ENCODE results near the gene ACE2. TPM values are rescaled to one million over a fixed set of nuclear protein-coding genes. Genes with fewer than 3 reads are reported as not detected.

Gene ACE2
- polyA plus RNA-seq, 1 donor from 2014 or later, result 0.64 TPM

GRCh38 chrX:15606136-15606535 is 5.4 kb upstream of the ACE2 start:
- Histone ChIP-seq H2AFZ (ENCODE audit: low read depth, low read length) (no peak overlapping the region), H3K9me3 (ENCODE audit: low read length) (no peaks in the 10 kb centered on the region), H3K9me2 (ENCODE audit: insufficient read depth, low read length) (no peaks in the 10 kb centered on the region), H3K27me3 (ENCODE audit: insufficient read depth, low read depth, low read length) (no peaks in the 10 kb centered on the region), H3K9ac (ENCODE audit: low read length) (no peak overlapping the region), H3K36me3 (ENCODE audit: insufficient read depth, low read length) (no peaks in the 10 kb centered on the region), H3F3A (ENCODE audit: insufficient read depth, low read length, poor library complexity, severe bottlenecking) (no peaks in the 10 kb centered on the region), H3K4me3 (ENCODE audit: low read length) (no peak overlapping the region), H3K79me2 (replicated peaks; ENCODE audit: insufficient read depth, low read length) (no peaks in the 10 kb centered on the region), H4K20me1 (ENCODE audit: insufficient read depth) (no peaks in the 10 kb centered on the region), H3K27ac (ENCODE audit: low read length) (no peak overlapping the region), H3K4me2 (ENCODE audit: low read length) (no peak overlapping the region)
- no peak for TF ChIP-seq SMC3 (conservative IDR thresholded peaks at IDR 0.05; ENCODE audit: poor library complexity)
- no peak for TF ChIP-seq REST (IDR thresholded peaks at IDR 0.05; ENCODE audit: borderline replicate concordance)
- TF ChIP-seq EZH2 (IDR thresholded peaks at IDR 0.05; ENCODE audit: borderline replicate concordance, insufficient read depth, low read length, poor library complexity, severe bottlenecking), result no peak
- TF ChIP-seq RAD21 (conservative IDR thresholded peaks at IDR 0.05), result no peak
- no peak for TF ChIP-seq MXI1 (conservative IDR thresholded peaks at IDR 0.05; ENCODE audit: poor library complexity, severe bottlenecking)
- TF ChIP-seq CTCF (IDR thresholded peaks at IDR 0.05; ENCODE audit: poor library complexity, severe bottlenecking), result no peak
- TF ChIP-seq EP300 (conservative IDR thresholded peaks at IDR 0.05; ENCODE audit: poor library complexity, severe bottlenecking), result no peak
- no peak for TF ChIP-seq POLR2AphosphoS5 (IDR thresholded peaks at IDR 0.05)
- TF ChIP-seq TAF1 (IDR thresholded peaks at IDR 0.05; ENCODE audit: low read depth), result no peak

GRCh38 chrX:15605226-15605625 is 4.5 kb upstream of the ACE2 start:
- no peaks in the 10 kb centered on the region for H3F3A ChIP-seq (ENCODE audit: insufficient read depth, low read length, poor library complexity, severe bottlenecking)
- H3K9me2 ChIP-seq (ENCODE audit: insufficient read depth, low read length), result no peaks in the 10 kb centered on the region
- TF ChIP-seq EP300 (conservative IDR thresholded peaks at IDR 0.05; ENCODE audit: poor library complexity, severe bottlenecking) (no peak), MXI1 (conservative IDR thresholded peaks at IDR 0.05; ENCODE audit: poor library complexity, severe bottlenecking) (no peak), EZH2 (IDR thresholded peaks at IDR 0.05; ENCODE audit: borderline replicate concordance, insufficient read depth, low read length, poor library complexity, severe bottlenecking) (no peak), REST (IDR thresholded peaks at IDR 0.05; ENCODE audit: borderline replicate concordance) (no peak), CTCF (IDR thresholded peaks at IDR 0.05; ENCODE audit: poor library complexity, severe bottlenecking) (no peak), POLR2AphosphoS5 (IDR thresholded peaks at IDR 0.05) (no peak), TAF1 (IDR thresholded peaks at IDR 0.05; ENCODE audit: low read depth) (no peak), RAD21 (conservative IDR thresholded peaks at IDR 0.05) (no peak), SMC3 (conservative IDR thresholded peaks at IDR 0.05; ENCODE audit: poor library complexity) (no peak)
- H3K27me3 ChIP-seq (ENCODE audit: insufficient read depth, low read depth, low read length), result no peaks in the 10 kb centered on the region
- H3K4me2 ChIP-seq (ENCODE audit: low read length), result no peak overlapping the region
- H3K9me3 ChIP-seq (ENCODE audit: low read length), result no peaks in the 10 kb centered on the region
- no peak overlapping the region for H3K27ac ChIP-seq (ENCODE audit: low read length)
- H2AFZ ChIP-seq (ENCODE audit: low read depth, low read length), result no peak overlapping the region
- H3K4me3 ChIP-seq (ENCODE audit: low read length), result no peak overlapping the region
- H3K9ac ChIP-seq (ENCODE audit: low read length), result no peak overlapping the region
- H3K36me3 ChIP-seq (ENCODE audit: insufficient read depth, low read length), result no peaks in the 10 kb centered on the region
- no peaks in the 10 kb centered on the region for H4K20me1 ChIP-seq (ENCODE audit: insufficient read depth)
- no peaks in the 10 kb centered on the region for H3K79me2 ChIP-seq (replicated peaks; ENCODE audit: insufficient read depth, low read length)

Measured in neural cell (in vitro differentiated cells).